ENCODE measurements around the gene IL34. TPM values are rescaled to one million over a fixed set of nuclear protein-coding genes. Genes with fewer than 3 reads are reported as not detected.

The IL34 gene
- total and polyA plus RNA-seq, 2 of the 8 experiments (the other 6 are each of a cell fraction or from before 2014, with no cell fraction given) = 4.6 to 5.6 TPM

DNA sequence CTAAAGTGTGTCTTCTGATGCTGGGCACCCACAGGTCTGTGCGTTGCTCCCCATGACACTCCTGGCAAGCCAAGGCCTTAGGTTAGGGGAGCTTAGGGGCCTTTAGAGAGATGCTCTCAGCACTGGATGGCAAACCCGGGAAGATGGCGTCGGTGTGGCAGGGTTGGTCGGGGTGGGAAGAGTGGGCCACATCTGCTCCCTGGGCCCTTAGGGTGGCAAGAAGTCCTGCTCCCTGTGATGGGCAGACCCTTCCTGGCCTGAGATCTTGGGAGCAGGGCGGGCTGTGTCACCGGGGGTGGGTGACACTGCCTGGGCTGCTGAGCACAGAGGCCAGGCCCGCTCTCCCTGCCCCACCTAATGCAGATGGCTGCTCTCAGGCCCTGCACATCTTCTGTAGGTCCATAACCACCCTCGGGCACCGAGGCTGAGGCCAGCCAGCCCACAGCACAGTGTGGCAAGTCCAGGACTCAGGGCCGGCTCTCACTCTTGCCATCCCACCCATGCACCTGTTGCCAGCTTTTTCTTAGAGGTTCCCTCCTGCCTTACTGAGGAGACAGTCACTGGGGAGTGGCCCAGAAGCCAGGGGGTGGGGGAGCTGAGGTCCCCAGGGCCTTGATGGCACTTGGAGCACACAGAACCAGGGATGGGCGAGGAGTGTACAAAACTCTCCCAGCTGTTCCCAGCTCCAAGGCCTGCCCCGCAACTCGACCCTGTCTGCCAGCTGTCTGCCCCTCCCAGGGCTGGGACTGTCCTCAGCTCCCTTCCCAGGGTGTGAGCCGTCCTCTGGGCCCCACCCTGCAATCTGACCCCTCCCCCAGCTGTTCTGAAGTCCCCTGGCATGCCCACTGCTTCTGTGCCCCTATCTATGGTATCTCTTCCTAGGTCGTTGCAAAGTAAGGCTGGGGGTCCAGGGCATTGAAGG lies 43.9 kb downstream of the IL34 start:
- no peak overlapping the region for H3K4ac ChIP-seq (replicated peaks; ENCODE audit: insufficient read length, low read depth, low read length)
- H4K5ac ChIP-seq (ENCODE audit: insufficient read length, low read depth, low read length) = no peak overlapping the region
- no peak overlapping the region for H4K8ac ChIP-seq (ENCODE audit: extremely low read depth, insufficient read depth, low read length)
- no peak overlapping the region for H3K4me2 ChIP-seq (ENCODE audit: insufficient read depth in 1 of 2, low read depth in 2 of 2, low read length in 2 of 2)
- no peaks in the 10 kb centered on the region; a peak in 1 of 7 replicates for H3K27me3 ChIP-seq (replicated peaks in 1 of 4; ENCODE audit: control insufficient read depth in 3 of 4, extremely low read depth in 1 of 4, insufficient read depth in 3 of 4, low read length in 3 of 4)
- no peak overlapping the region for H2BK120ac ChIP-seq (replicated peaks; ENCODE audit: low read depth, low read length)
- no peaks in the 10 kb centered on the region for H3K79me2 ChIP-seq (ENCODE audit: control insufficient read depth in 1 of 2, insufficient read depth in 2 of 2, low read length in 2 of 2)
- H3K4me1 ChIP-seq (replicated peaks in 1 of 4; ENCODE audit: control insufficient read depth in 3 of 4, insufficient read depth in 4 of 4, low read length in 3 of 4) = peaks cover 5 to 37% (median 26%) of the 10 kb centered on the region in 4 experiments
- no peak overlapping the region for H2BK15ac ChIP-seq (ENCODE audit: low read length)
- no peak overlapping the region for H3K23ac ChIP-seq (ENCODE audit: insufficient read length)
- no peak overlapping the region for H2BK20ac ChIP-seq (ENCODE audit: low read length)
- no peak overlapping the region for H3K18ac ChIP-seq (ENCODE audit: extremely low read depth, low read length)
- WGBS, 2 experiments (ENCODE audit: extremely low coverage in 1 of 2, insufficient coverage in 1 of 2, insufficient read length in 1 of 2, insufficient replicate concordance in 2 of 2, low coverage in 1 of 2, low lambda C conversion rate in 2 of 2, missing lambda C conversion rate in 1 of 2) = 83% methylated on average over 16 of the region's 16 CpGs; no CpG with 5 or more reads in 1 of the 2 experiments
- no peak for FAIRE-seq
- no peak overlapping the region for H2BK5ac ChIP-seq (ENCODE audit: low read depth, low read length)
- no peak overlapping the region for H2BK12ac ChIP-seq (ENCODE audit: low read depth, low read length)
- H4K20me1 ChIP-seq (replicated peaks in 1 of 2; ENCODE audit: control insufficient read depth in 1 of 2, insufficient read depth in 2 of 2, low read length in 2 of 2) = peaks cover 0 to 3% of the 10 kb centered on the region in 2 experiments
- no peak for DNase-seq (ENCODE audit: low read depth in 1 of 2, low spot score in 2 of 2)
- H3K14ac ChIP-seq (ENCODE audit: insufficient read length) = no peak overlapping the region
- H2AFZ ChIP-seq (ENCODE audit: low read length) = no peak overlapping the region
- ChIA-PET POLR2A (ENCODE audit: partially characterized antibody) (interaction anchor here (1.7 kb wide), 1 partner anchor 11 kb away, joined by 4 read pairs; no protein-coding TSS in a partner anchor), CTCF (ENCODE audit: partially characterized antibody) (interaction anchor here (0.5 to 6.8 kb wide), 4 partner anchors 10 to 182 kb away, joined by 3 to 57 read pairs (median 36); no protein-coding TSS in a partner anchor)
- no peak overlapping the region for H3K56ac ChIP-seq (replicated peaks; ENCODE audit: insufficient read length, low read depth, low read length)
- no peaks in the 10 kb centered on the region; the same call in 1 of the 2 replicates for H3K79me1 ChIP-seq (ENCODE audit: low read depth, low read length)
- H3K36me3 ChIP-seq (ENCODE audit: control insufficient read depth in 2 of 4, insufficient read depth in 4 of 4, low read length in 3 of 4) = no peaks in the 10 kb centered on the region
- H3K4me3 ChIP-seq (ENCODE audit: extremely low read depth in 1 of 4, insufficient read depth in 2 of 4, low read depth in 3 of 4, low read length in 4 of 4) = no peak overlapping the region
- no peak overlapping the region for H3K9ac ChIP-seq (replicated peaks in 1 of 4; ENCODE audit: extremely low read depth in 1 of 4, low read depth in 3 of 4, low read length in 3 of 4)
- H3K23me2 ChIP-seq (ENCODE audit: low read depth, low read length) = peaks cover 4% of the 10 kb centered on the region; the same call in 1 of the 2 replicates
- H4K91ac ChIP-seq (replicated peaks; ENCODE audit: insufficient read length, low read length) = no peak overlapping the region
- no peak overlapping the region for H3K27ac ChIP-seq (ENCODE audit: low read depth, low read length)
- no peak overlapping the region for H2AK5ac ChIP-seq (ENCODE audit: low read depth, low read length)
- H3K9me3 ChIP-seq (ENCODE audit: insufficient read depth in 2 of 2, low read depth in 1 of 2, low read length in 1 of 2) = no peaks in the 10 kb centered on the region
- TF ChIP-seq SIX5 (IDR thresholded peaks at IDR 0.05; ENCODE audit: low read depth, low read length) = no peak
- TF ChIP-seq CBX5 (IDR thresholded peaks at IDR 0.05; ENCODE audit: low read depth, low read length) = no peak
- TF ChIP-seq CBX8 (IDR thresholded peaks at IDR 0.05; ENCODE audit: borderline replicate concordance, low read depth, low read length) = no peak
- TF ChIP-seq TCF12 (IDR thresholded peaks at IDR 0.05; ENCODE audit: low read depth, low read length) = no peak
- no peak for TF ChIP-seq FOSL1 (IDR thresholded peaks at IDR 0.05; ENCODE audit: insufficient read depth, low read depth, low read length)
- no peak for TF ChIP-seq MAFK (IDR thresholded peaks at IDR 0.05; ENCODE audit: low read depth, low read length)
- TF ChIP-seq HDAC2 (IDR thresholded peaks at IDR 0.05; ENCODE audit: borderline replicate concordance in 1 of 2, low read depth in 2 of 2, low read length in 2 of 2) = no peak
- no peak for TF ChIP-seq CHD2 (IDR thresholded peaks at IDR 0.05; ENCODE audit: low read length)
- no peak for TF ChIP-seq RBBP5 (IDR thresholded peaks at IDR 0.05; ENCODE audit: borderline replicate concordance, low read depth, low read length)
- no peak for TF ChIP-seq BCL11A (IDR thresholded peaks at IDR 0.05; ENCODE audit: low read depth in 2 of 2, low read length in 2 of 2)
- no peak for TF ChIP-seq NRF1 (IDR thresholded peaks at IDR 0.05; ENCODE audit: low read depth, low read length)
- TF ChIP-seq ZNF274 (IDR thresholded peaks at IDR 0.05; ENCODE audit: borderline replicate concordance, extremely low read depth, low read length) = no peak

Measured in H1 (cell line).